ENCODE measurements around the gene PLPP3.

PLPP3 gene

GRCh38 chr1:56576880-56577405 is 2.4 kb downstream of the PLPP3 start:
- no peak for DNase-seq (ENCODE audit: low spot score)

GRCh38 chr1:56575865-56576264 is 3.5 kb downstream of the PLPP3 start:
- DNase-seq (ENCODE audit: low spot score): no peak

DNA sequence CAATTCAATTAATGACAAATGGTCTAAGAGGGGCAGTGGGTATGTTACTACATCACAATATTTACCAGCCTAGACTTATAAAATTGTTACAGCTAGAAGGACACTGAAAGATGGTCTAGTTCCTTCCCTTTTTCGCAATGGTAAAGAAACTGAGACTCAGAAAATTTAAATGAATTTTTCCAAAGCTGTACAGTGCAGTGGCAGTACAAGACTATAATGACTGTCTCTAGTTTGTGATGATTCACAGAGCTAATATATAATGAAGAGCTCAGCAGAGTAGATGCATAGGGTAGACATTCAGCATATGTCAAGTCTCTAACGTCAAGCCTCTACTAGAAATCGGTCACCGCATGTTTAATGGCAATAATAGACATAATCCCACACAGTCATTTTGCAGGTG is 4.6 kb downstream of the PLPP3 start:
- DNase-seq (ENCODE audit: low spot score): no peak

GRCh38 chr1:56573311-56573710 is 6.1 kb downstream of the PLPP3 start:
- no peak for DNase-seq (ENCODE audit: low spot score)

- no peak for DNase-seq (ENCODE audit: low spot score)
Measured at GRCh38 chr1:56572334-56573050, 6.9 kb downstream of the PLPP3 start.

DNA sequence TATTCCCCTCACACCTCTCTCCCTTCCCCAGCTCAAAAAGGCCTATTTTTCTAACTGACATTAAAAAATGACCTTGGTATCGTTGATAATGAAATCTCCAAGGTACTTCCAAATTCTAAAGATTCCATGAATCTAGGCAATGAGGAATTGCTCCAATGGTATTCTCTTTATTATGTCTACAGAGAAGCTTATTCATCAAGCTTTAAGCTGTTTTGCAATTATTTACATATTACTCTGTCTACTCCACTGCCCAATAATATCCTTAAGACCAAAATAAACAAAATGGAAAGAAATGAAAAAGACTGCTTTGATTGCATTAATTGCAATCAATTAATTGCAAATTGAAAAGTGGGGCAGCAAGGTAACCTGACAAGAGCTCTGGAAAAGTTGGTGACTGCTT is 7.9 kb downstream of the PLPP3 start:
- no peak for DNase-seq (ENCODE audit: low spot score)

DNA sequence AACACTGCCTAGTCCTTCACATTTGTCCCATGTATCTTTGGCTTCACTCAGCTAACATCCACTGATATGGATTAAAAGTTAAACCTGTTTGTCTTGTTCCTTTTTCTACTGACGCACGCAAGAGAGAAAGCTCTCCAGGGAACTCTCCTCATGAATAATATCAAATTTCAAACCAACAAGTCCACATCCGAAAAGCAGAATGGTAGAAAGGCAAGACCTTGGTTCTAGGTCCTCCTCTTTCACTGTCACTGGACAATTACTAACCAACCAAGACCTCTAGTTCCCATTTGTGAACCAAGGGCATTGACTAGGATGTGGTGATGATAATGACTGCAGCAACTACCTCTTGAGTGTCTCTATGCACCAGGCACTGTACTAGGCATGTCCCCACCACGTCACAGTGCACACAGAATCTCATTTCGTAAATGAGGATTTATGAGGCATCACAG is 8.4 kb downstream of the PLPP3 start:
- no peak for DNase-seq (ENCODE audit: low spot score)

- DNase-seq (ENCODE audit: low spot score): no peak
Measured at GRCh38 chr1:56569661-56570060, 9.7 kb downstream of the PLPP3 start.

DNA sequence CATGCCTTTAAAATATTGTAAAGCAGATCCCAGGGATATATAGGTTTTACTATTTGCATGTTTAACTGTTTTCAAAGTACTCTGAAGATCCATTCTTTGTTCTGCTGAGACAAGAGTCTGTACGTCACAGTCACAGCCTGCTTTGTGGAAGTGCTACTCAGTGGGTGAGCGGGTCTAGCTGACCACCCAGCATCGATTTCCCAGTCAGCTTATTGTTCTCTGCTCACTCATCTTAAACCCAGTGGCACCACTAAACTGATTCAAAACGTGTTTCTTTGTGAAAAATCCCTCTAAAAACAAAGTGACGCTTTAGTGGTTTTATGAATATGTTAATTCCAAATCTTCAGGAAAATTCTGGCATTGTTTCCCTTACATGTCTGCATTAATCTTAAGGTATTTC is 12.4 kb downstream of the PLPP3 start:
- DNase-seq (ENCODE audit: low spot score): no peak

- DNase-seq (ENCODE audit: low spot score): no peak
Measured at GRCh38 chr1:56566061-56566744, 13.2 kb downstream of the PLPP3 start.

GRCh38 chr1:56564615-56565014 is 14.7 kb downstream of the PLPP3 start:
- DNase-seq (ENCODE audit: low spot score): no peak

DNA sequence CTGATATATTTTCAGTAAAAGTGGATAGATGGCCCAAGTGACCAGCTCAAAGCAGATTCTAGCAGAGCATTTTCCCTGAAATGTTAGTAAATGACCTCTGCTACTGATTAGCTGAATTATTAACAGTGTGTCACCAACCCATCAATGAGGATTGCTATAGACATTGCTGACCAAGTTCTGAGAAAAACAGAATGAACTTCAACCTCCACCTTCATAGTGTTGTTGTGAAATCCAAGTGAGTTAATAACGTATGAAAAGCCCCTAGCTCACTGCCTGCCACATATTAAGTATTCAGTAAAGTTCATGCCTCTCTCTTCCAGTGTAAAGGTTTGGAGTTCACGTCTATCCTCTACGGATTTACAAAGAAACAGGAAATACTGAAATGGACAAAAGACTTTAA is 15.8 kb downstream of the PLPP3 start:
- no peak for DNase-seq (ENCODE audit: low spot score)

DNA sequence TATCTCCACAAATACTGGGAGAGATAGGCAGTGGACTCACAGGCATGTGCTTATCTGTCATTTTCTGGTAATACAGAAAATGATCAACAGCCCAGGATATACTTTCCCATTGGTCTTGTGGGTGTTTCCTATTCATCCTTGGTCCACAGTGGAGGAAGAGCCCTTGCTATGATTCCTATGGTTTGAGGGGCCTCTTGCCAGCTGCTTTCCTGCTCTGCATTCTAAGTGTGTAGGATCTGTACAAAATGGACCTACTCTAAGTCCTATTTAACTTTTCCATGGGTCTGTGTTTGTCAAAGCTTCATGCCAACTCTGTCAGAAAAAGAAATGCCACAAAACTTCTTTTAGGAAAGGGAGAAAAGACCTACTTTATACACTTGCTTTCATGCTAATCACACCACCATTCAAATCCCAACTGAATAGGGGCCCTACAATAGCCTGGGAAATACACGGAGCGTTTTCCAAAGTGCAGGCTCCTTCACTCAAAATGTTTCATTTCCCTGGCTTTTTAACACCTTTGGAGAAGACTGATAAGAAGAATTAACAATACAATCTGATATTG is 16.4 kb downstream of the PLPP3 start:
- DNase-seq (ENCODE audit: low spot score): no peak

DNA sequence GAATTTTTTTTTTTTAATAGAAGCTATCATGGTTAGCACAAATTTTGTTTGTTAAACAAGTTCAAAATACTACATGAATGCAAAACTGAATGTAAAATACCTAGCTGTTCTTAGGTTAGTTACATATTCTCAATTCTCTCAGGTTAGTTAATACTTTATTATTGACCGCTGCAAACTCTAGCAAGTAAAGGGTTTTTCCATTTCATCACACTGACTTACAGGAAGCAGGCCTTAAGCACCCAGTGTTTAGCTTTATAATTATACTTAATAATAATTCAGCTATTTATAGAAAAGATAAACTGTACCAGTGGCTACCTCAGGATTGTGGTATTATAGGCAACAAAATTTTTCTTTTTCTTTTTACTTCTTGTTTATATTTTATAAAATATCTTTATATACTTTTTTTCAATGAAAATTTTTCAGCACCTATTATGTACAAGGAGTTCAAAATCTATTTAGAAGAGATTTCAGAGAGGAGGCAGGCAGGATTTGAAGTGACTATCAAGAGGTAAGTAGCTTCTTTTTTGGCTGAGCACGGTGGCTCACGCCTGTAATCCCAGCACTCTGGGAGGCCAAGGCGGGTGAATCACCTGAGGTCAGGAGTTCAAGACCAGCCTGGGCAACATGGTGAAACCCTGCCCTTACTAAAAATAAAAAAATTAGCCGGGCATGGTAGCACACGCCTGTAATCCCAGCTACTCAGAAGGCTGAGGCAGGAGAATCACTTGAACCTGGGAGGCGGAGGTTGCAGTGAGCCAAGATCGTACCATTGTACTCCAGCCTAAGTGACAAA is 17.9 kb downstream of the PLPP3 start:
- no peak for DNase-seq (ENCODE audit: low spot score)

GRCh38 chr1:56557746-56558145 is 21.6 kb downstream of the PLPP3 start:
- no peak for DNase-seq (ENCODE audit: low spot score)

- DNase-seq (ENCODE audit: low spot score): no peak
Measured at GRCh38 chr1:56555448-56555847, 23.9 kb downstream of the PLPP3 start.

DNA sequence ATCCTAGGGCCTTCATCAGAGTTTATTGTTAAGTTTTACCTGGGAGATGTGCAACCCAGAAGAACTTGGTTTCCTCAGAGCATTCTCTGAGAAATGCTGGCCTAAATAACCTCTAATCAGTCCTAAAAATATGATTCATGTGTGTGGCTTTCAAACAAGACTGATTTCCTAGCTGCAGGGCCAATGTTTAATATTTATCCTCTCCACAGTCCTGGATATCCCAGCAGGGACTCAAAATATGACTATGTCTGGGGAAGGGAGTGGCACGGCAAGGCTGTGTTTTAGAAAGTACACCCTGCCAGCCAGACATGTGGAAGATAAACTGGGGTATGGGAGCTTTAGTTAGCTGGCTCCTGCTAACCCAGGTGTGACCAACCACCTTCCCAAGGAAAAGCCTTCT is 26.3 kb downstream of the PLPP3 start:
- DNase-seq (ENCODE audit: low spot score): no peak

- DNase-seq (ENCODE audit: low spot score): no peak
Measured at GRCh38 chr1:56552349-56552748, 27.0 kb downstream of the PLPP3 start.

GRCh38 chr1:56551691-56552090 is 27.7 kb downstream of the PLPP3 start:
- DNase-seq (ENCODE audit: low spot score): no peak

- DNase-seq (ENCODE audit: low spot score): no peak
Measured at GRCh38 chr1:56550859-56551188, 28.5 kb downstream of the PLPP3 start.

- no peak for DNase-seq (ENCODE audit: low spot score)
Measured at GRCh38 chr1:56550138-56550858, 29.1 kb downstream of the PLPP3 start.

DNA sequence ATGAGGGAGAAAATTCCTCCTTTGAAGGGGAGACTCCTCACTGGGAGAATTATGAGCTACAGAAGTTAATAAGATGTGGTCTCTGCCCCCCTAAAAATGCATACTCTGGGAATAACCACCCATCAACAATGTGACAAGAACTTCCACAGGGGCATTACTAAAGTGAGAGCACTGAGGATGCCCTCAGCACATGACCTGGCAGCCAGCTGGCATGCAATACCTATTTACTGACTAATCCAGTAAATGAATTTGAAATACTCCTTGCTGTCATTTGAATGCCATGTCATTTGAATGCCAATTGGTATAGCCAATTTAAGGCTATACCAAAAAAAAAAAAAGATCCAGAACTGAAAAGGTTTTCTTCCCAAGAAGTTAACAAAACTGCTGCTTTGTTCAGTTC is 30.8 kb downstream of the PLPP3 start:
- DNase-seq (ENCODE audit: low spot score): no peak

All from activated CD4-positive, alpha-beta T cell treated with anti-CD3 and anti-CD28 coated beads, Interleukin-2, Interleukin-4, amounts not matched to agents 100 ng/mL and 50 ng/mL, durations not matched to agents 16 hours and 8 hours (primary cell).